HG02938 (cell line): ENCODE results near the gene TADA2A.
A peak's percentile ranks its signal among the peaks of the same experiment; 100 is the strongest.

ENCODE experiments used
- ATAC-seq: cut with Tn5 transposase; IDR thresholded peaks from one replicate; pipeline ENCODE4 v1.9.1; 2021; ENCODE audit warnings: mild to moderate bottlenecking, moderate library complexity; ENCODE audit not compliant: unreplicated experiment

TADA2A gene

GRCh38 chr17:37406635-37407461 is at the start of gene TADA2A, which contains the start of gene ACACA:
Gene TADA2A, plus strand, starts transcription at chr17:37406886. Its CDS starts 4,480 bp downstream, at chr17:37411366.
Gene ACACA, minus strand, starts transcription at chr17:37406836. Its CDS starts 537 bp downstream, at chr17:37406299.
- ATAC-seq = peak; percentile 75

GRCh38 chr17:37358098-37358829 is 48.4 kb upstream of the TADA2A start:
- ATAC-seq = peak; percentile 16

- ATAC-seq = peak; percentile 85
These were observed 47.6 kb upstream of the TADA2A start for GRCh38 chr17:37358830-37359681.

- ATAC-seq = no peak
These were observed 47.0 kb upstream of the TADA2A start for GRCh38 chr17:37359682-37360188.

GRCh38 chr17:37360632-37361031 is 46.1 kb upstream of the TADA2A start:
- ATAC-seq = no peak

GRCh38 chr17:37361543-37361942 is 45.1 kb upstream of the TADA2A start:
- ATAC-seq = no peak

GRCh38 chr17:37365589-37365988 is 41.1 kb upstream of the TADA2A start:
- ATAC-seq = no peak

GRCh38 chr17:37368577-37368976 is 38.1 kb upstream of the TADA2A start:
- ATAC-seq = no peak

GRCh38 chr17:37373530-37374159 is 33.0 kb upstream of the TADA2A start:
- ATAC-seq = no peak

- ATAC-seq = no peak
These were observed 31.0 kb upstream of the TADA2A start, which contains the start of gene C17orf78 for GRCh38 chr17:37375706-37376105. Gene C17orf78, plus strand, starts transcription at chr17:37375985. Its CDS starts 108 bp downstream, at chr17:37376093.

GRCh38 chr17:37382056-37382455 is 24.6 kb upstream of the TADA2A start:
- no peak for ATAC-seq

- no peak for ATAC-seq
These were observed 22.0 kb upstream of the TADA2A start for GRCh38 chr17:37384560-37385149.

- no peak for ATAC-seq
These were observed 21.2 kb upstream of the TADA2A start for GRCh38 chr17:37385474-37385990.

GRCh38 chr17:37386462-37386861 is 20.2 kb upstream of the TADA2A start:
- no peak for ATAC-seq

- ATAC-seq = no peak
These were observed 18.4 kb upstream of the TADA2A start for GRCh38 chr17:37388266-37388665.

GRCh38 chr17:37389160-37389559 is 17.5 kb upstream of the TADA2A start:
- ATAC-seq = no peak

- ATAC-seq = no peak
These were observed 15.5 kb upstream of the TADA2A start for GRCh38 chr17:37391146-37391545.

GRCh38 chr17:37392024-37392590 is 14.6 kb upstream of the TADA2A start:
- no peak for ATAC-seq

GRCh38 chr17:37393352-37393751 is 13.3 kb upstream of the TADA2A start:
- no peak for ATAC-seq
